GM23248 (cell line): ENCODE results near the gene FAM72D.
"Not testable (repeated sequence)": the region's sequence is repeated elsewhere in the genome, so short reads cannot be mapped to it uniquely, and the experiment has no call there.

Experiments
- EZH2 ChIP-seq: fragments of 200-600 bp; sonication (generic); IDR thresholded peaks from 2 replicates; pipeline ENCODE4 v1.6.1; 2018; ENCODE audit warnings: antibody characterized with exemption, mild to moderate bottlenecking; ENCODE audit not compliant: insufficient read depth, poor library complexity, severe bottlenecking
- EZH2phosphoT487 ChIP-seq: fragments of 200-600 bp; sonication (generic); IDR thresholded peaks from 2 replicates; pipeline ENCODE4 v1.6.1; 2018; ENCODE audit warnings: antibody characterized with exemption, moderate library complexity, mild to moderate bottlenecking, low read depth; ENCODE audit not compliant: insufficient read depth

DNA sequence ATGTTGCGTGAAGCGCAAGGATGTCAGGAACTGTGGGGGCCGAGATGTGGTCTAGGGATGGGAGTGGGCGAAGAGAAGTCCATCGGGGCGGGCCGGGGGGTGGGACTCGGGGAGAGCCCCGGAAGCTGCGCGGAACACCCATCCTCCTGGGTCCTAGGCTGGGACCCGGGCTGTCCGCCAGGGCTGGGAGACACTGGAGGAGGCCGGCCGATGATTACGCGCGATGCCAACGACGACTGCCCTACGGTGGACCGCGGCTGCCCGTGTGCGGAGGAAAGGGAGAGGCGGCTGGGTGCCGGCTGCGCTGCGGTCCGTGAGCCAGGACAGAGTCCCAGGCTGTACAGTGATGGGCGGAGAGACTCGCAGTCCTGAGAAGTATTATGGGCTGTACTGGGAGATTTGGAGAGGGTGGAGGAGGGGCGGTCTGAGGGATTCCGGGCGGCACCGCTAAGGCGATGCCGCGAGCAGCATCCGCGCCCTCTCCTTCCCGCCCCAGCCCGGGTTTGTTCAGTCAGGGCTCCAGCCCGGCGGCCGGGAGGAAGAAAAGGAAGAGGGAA, 1.0 kb upstream of the FAM72D start:
- not testable (repeated sequence) for TF ChIP-seq EZH2phosphoT487, EZH2
